Measurements from ENCODE around the gene TMEM255B. TPM values are rescaled to one million over a fixed set of nuclear protein-coding genes. Genes with fewer than 3 reads are reported as not detected.

Gene TMEM255B
- total RNA-seq, 2 experiments from 2014 or later = 1.0 to 1.2 TPM

GRCh38 chr13:113786262-113786841 is 27.3 kb downstream of the TMEM255B start:
- no peak overlapping the region for H3K4me3 Mint-ChIP-seq
- H3K36me3 Mint-ChIP-seq (ENCODE audit: low read depth) = no peaks in the 10 kb centered on the region
- H3K27ac ChIP-seq (ENCODE audit: low read depth in 1 of 2, low read length in 2 of 2) = no peak overlapping the region
- ATAC-seq (ENCODE audit: poor library complexity) (peak; percentile 43), DNase-seq (no peak)
- no peaks in the 10 kb centered on the region for H3K9me3 Mint-ChIP-seq
- H3K36me3 ChIP-seq (ENCODE audit: insufficient read depth, low read length) = no peaks in the 10 kb centered on the region
- peaks cover 18% of the 10 kb centered on the region for H3K27me3 Mint-ChIP-seq
- no peak overlapping the region for H3K27ac Mint-ChIP-seq
- H3K9me3 ChIP-seq (ENCODE audit: control insufficient read depth in 1 of 2, insufficient read depth in 1 of 2, low read length in 2 of 2) = no peaks in the 10 kb centered on the region
- intact Hi-C loops (cut with DNase I, micrococcal nuclease) = no loop called here
- POLR2A ChIA-PET = no interaction called here
- peaks cover 0 to 3% of the 10 kb centered on the region in 2 experiments for H3K27me3 ChIP-seq (ENCODE audit: control insufficient read depth in 1 of 2, insufficient read depth in 2 of 2, low read length in 2 of 2)
- H3K4me1 ChIP-seq (ENCODE audit: insufficient read depth, low read length) = no peaks in the 10 kb centered on the region
- no peaks in the 10 kb centered on the region for H3K4me1 Mint-ChIP-seq (ENCODE audit: low read depth)
- no peak overlapping the region for H3K4me3 ChIP-seq (ENCODE audit: low read length)
- CTCF ChIA-PET = no interaction called here
- TF ChIP-seq CTCF (IDR thresholded peaks at IDR 0.05) = no peak

GRCh38 chr13:113787694-113788093 is 28.7 kb downstream of the TMEM255B start:
- Mint-ChIP-seq H3K4me3 (no peak overlapping the region), H3K4me1 (ENCODE audit: low read depth) (no peaks in the 10 kb centered on the region), H3K27me3 (peaks cover 18% of the 10 kb centered on the region), H3K9me3 (no peaks in the 10 kb centered on the region), H3K27ac (no peak overlapping the region), H3K36me3 (ENCODE audit: low read depth) (no peaks in the 10 kb centered on the region)
- TF ChIP-seq CTCF (IDR thresholded peaks at IDR 0.05) = no peak
- ChIA-PET POLR2A (no interaction called here), CTCF (no interaction called here)
- Histone ChIP-seq H3K4me3 (ENCODE audit: low read length) (no peak overlapping the region), H3K4me1 (ENCODE audit: insufficient read depth, low read length) (no peaks in the 10 kb centered on the region), H3K36me3 (ENCODE audit: insufficient read depth, low read length) (no peaks in the 10 kb centered on the region), H3K27ac (ENCODE audit: low read depth in 1 of 2, low read length in 2 of 2) (no peak overlapping the region), H3K27me3 (ENCODE audit: control insufficient read depth in 1 of 2, insufficient read depth in 2 of 2, low read length in 2 of 2) (peaks cover 0 to 3% of the 10 kb centered on the region in 2 experiments), H3K9me3 (ENCODE audit: control insufficient read depth in 1 of 2, insufficient read depth in 1 of 2, low read length in 2 of 2) (no peaks in the 10 kb centered on the region)
- intact Hi-C loops (cut with DNase I, micrococcal nuclease) = no loop called here
- DNase-seq = no peak
- ATAC-seq (ENCODE audit: poor library complexity) = no peak

GRCh38 chr13:113788413-113789135 is 29.5 kb downstream of the TMEM255B start:
- no peak for TF ChIP-seq CTCF (IDR thresholded peaks at IDR 0.05)

More at GRCh38 chr13:113788413-113789135, 29.5 kb downstream of the TMEM255B start:
- Mint-ChIP-seq H3K27ac (no peak overlapping the region), H3K4me3 (no peak overlapping the region), H3K27me3 (peaks cover 12% of the 10 kb centered on the region), H3K36me3 (ENCODE audit: low read depth) (no peaks in the 10 kb centered on the region), H3K9me3 (no peaks in the 10 kb centered on the region), H3K4me1 (ENCODE audit: low read depth) (no peaks in the 10 kb centered on the region)
- ATAC-seq (ENCODE audit: poor library complexity) (no peak), DNase-seq (peak in 1 of 14 experiments; percentile 12)
- Histone ChIP-seq H3K4me3 (ENCODE audit: low read length) (no peak overlapping the region), H3K27me3 (ENCODE audit: control insufficient read depth in 1 of 2, insufficient read depth in 2 of 2, low read length in 2 of 2) (peaks cover 0 to 3% of the 10 kb centered on the region in 2 experiments), H3K4me1 (ENCODE audit: insufficient read depth, low read length) (no peaks in the 10 kb centered on the region), H3K9me3 (ENCODE audit: control insufficient read depth in 1 of 2, insufficient read depth in 1 of 2, low read length in 2 of 2) (no peaks in the 10 kb centered on the region), H3K27ac (ENCODE audit: low read depth in 1 of 2, low read length in 2 of 2) (no peak overlapping the region), H3K36me3 (ENCODE audit: insufficient read depth, low read length) (no peaks in the 10 kb centered on the region)
- ChIA-PET POLR2A (no interaction called here), CTCF (no interaction called here)
- intact Hi-C loops (cut with DNase I, micrococcal nuclease) = no loop called here

Measured in CD4-positive, alpha-beta T cell (primary cell).